ENCODE data around the gene MPO. TPM values are rescaled to one million over a fixed set of nuclear protein-coding genes. Genes with fewer than 3 reads are reported as not detected.

Gene MPO
- total RNA-seq, 2 donors from 2014 or later: not detected

DNA sequence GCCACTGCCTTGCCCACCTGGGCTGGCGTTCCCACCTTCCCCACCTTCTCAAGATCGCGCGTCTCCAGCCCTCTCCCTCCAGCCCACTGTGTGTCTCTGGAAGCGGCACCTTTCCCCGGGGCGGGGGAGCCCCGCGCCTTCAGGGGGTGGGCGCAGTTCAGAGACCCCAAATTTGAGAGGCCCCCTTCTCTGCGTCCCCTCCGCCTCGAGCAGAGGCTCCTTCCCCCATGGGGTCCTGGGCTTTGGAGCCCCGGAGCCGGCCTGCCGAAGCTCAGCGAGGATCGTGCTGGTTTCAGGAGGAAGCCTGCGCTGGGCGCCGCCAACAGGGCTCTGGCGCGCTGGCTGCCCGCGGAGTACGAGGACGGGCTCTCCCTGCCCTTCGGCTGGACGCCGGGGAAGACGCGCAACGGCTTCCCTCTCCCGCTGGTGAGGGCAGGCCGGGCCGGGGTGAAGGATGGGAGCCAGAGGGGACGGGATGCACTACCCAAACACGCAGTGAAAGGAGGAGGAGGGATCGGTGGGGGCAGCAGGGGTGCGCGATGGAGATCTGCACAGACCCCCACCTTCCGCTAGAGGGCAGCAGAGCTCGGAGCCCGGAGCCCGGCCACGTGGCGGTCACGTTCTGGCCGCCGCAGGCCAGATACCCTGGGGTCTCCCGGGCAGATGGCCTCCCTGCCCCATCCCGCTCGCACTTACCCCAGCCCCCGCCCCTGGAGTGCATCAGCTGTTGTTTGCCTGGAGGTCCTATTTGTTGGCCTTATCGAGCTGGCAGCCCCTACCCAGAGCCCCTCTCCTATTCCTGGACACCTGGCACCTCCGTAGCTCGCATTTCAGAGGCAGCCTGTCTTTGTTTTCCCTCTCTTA is 31.2 kb downstream of the MPO start:
- H3K4me1 Mint-ChIP-seq: no peaks in the 10 kb centered on the region
- Histone ChIP-seq H3K27ac (ENCODE audit: low read depth, low read length) (no peak overlapping the region), H3K4me3 (ENCODE audit: low read length) (peak overlapping the region; percentile 58), H3K9me3 (ENCODE audit: control insufficient read depth, low read length) (no peaks in the 10 kb centered on the region), H3K9ac (ENCODE audit: extremely low read depth, low read length, poor library complexity, severe bottlenecking) (no peak overlapping the region), H3K36me3 (ENCODE audit: control insufficient read depth, insufficient read depth, low read length) (no peaks in the 10 kb centered on the region), H3K4me1 (ENCODE audit: control insufficient read depth, insufficient read depth, low read length) (no peaks in the 10 kb centered on the region), H3K27me3 (ENCODE audit: control insufficient read depth, insufficient read depth, low read length, poor library complexity, severe bottlenecking) (peaks cover 94% of the 10 kb centered on the region)
- WGBS, 2 experiments (ENCODE audit: insufficient coverage in 1 of 2, insufficient read length in 1 of 2): 12 to 24% methylated on average over 17 to 57 of the region's 57 CpGs
- H3K4me3 Mint-ChIP-seq: peak overlapping the region; percentile 38
- H3K27me3 Mint-ChIP-seq (ENCODE audit: insufficient read depth): peaks cover 95% of the 10 kb centered on the region
- peak; percentile 99 for TF ChIP-seq CTCF (conservative IDR thresholded peaks at IDR 0.05)
- H3K36me3 Mint-ChIP-seq (ENCODE audit: low read depth): no peaks in the 10 kb centered on the region
- no peak overlapping the region for H3K27ac Mint-ChIP-seq
- peaks cover 10% of the 10 kb centered on the region for H3K9me3 Mint-ChIP-seq
- DNase-seq: peak; percentile 95

DNA sequence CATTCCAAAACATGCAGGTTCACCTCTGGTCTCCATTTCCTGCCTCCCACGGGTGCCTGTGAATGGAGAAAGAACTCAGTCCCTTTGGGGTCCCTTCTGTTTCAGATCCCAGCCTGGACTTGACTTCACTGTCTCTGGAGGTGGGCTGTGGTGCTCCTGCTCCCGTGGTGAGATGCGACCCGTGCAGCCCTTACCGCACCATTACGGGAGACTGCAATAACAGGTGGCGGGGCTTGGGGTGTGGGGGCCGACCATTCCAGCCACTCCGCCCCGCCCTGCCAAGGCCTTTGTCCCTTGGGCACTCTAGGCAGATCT is 31.8 kb downstream of the MPO start:
- Histone ChIP-seq H3K27ac (ENCODE audit: low read depth, low read length) (no peak overlapping the region), H3K36me3 (ENCODE audit: control insufficient read depth, insufficient read depth, low read length) (no peaks in the 10 kb centered on the region), H3K4me3 (ENCODE audit: low read length) (peak overlapping the region; percentile 58), H3K4me1 (ENCODE audit: control insufficient read depth, insufficient read depth, low read length) (no peaks in the 10 kb centered on the region), H3K27me3 (ENCODE audit: control insufficient read depth, insufficient read depth, low read length, poor library complexity, severe bottlenecking) (peaks cover 93% of the 10 kb centered on the region), H3K9ac (ENCODE audit: extremely low read depth, low read length, poor library complexity, severe bottlenecking) (no peak overlapping the region), H3K9me3 (ENCODE audit: control insufficient read depth, low read length) (no peaks in the 10 kb centered on the region)
- peaks cover 97% of the 10 kb centered on the region for H3K27me3 Mint-ChIP-seq (ENCODE audit: insufficient read depth)
- H3K4me3 Mint-ChIP-seq: peak overlapping the region; percentile 38
- H3K36me3 Mint-ChIP-seq (ENCODE audit: low read depth): no peaks in the 10 kb centered on the region
- peaks cover 10% of the 10 kb centered on the region for H3K9me3 Mint-ChIP-seq
- no peak for TF ChIP-seq CTCF (conservative IDR thresholded peaks at IDR 0.05)
- no peak overlapping the region for H3K27ac Mint-ChIP-seq
- WGBS, 2 experiments (ENCODE audit: insufficient coverage in 1 of 2, insufficient read length in 1 of 2): 47 to 60% methylated on average over 9 to 10 of the region's 10 CpGs
- no peak for DNase-seq
- H3K4me1 Mint-ChIP-seq: no peaks in the 10 kb centered on the region

DNA sequence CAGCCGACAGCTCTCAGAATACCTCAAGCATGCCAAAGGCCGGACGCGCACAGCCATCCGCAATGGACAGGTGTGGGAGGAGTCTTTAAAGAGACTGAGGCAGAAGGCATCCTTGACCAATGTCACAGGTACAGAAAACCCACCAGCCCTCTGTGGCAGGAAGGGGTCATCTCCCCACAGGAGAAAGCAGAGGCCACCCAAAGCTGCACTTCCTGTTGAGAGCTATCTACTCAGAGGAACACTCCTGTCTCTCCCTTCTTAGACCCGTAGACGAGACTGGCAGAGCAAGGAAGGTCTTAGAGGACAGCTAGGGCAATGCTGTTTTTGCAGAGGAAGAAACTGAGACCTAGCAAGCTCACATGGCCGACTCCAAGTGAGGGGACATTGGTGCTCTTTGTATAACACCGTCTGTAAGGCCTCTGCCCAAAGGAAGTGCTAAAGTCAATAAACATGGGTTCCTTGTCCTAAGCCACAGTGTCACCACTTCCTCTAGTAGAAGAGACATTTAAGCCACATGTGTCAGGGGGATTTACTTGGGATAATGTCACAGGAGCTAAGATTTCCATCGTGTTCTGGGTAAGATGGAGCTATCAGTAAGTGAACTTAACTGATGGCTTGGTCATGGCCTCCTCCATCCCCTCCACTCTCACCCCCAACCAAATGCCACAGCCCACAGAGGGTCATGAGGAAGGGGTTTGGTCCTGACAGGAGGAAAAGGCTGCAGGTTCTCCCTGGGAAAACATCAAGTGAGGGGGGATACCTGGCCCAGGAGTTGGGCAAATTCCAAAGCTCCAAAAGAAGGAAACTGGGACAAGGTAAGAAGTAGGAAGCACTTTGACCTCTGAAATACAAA is 33.0 kb downstream of the MPO start:
- Mint-ChIP-seq H3K27me3 (ENCODE audit: insufficient read depth) (peaks cover 97% of the 10 kb centered on the region), H3K27ac (no peak overlapping the region), H3K36me3 (ENCODE audit: low read depth) (no peaks in the 10 kb centered on the region), H3K4me1 (no peaks in the 10 kb centered on the region), H3K9me3 (peaks cover 10% of the 10 kb centered on the region), H3K4me3 (no peak overlapping the region)
- no peaks in the 10 kb centered on the region for H3K4me1 ChIP-seq (ENCODE audit: control insufficient read depth, insufficient read depth, low read length)
- no peak overlapping the region for H3K27ac ChIP-seq (ENCODE audit: low read depth, low read length)
- no peak overlapping the region for H3K9ac ChIP-seq (ENCODE audit: extremely low read depth, low read length, poor library complexity, severe bottlenecking)
- H3K9me3 ChIP-seq (ENCODE audit: control insufficient read depth, low read length): no peaks in the 10 kb centered on the region
- no peak for TF ChIP-seq CTCF (conservative IDR thresholded peaks at IDR 0.05)
- WGBS, 2 experiments (ENCODE audit: insufficient coverage in 1 of 2, insufficient read length in 1 of 2): 86 to 88% methylated on average over 2 to 10 of the region's 10 CpGs
- peaks cover 91% of the 10 kb centered on the region for H3K27me3 ChIP-seq (ENCODE audit: control insufficient read depth, insufficient read depth, low read length, poor library complexity, severe bottlenecking)
- peak; percentile 40 for DNase-seq
- H3K36me3 ChIP-seq (ENCODE audit: control insufficient read depth, insufficient read depth, low read length): no peaks in the 10 kb centered on the region
- H3K4me3 ChIP-seq (ENCODE audit: low read length): no peak overlapping the region
